Heart right ventricle (tissue), 16 donors: ENCODE measurements around the gene DAB2IP. TPM values are rescaled to one million over a fixed set of nuclear protein-coding genes. Genes with fewer than 3 reads are reported as not detected.

Source experiments
- ATAC-seq, 8 donors: fragments of 200-7000 bp; cut with Tn5 transposase; one replicate each; pipeline ENCODE4 v1.9.1; 2020; ENCODE audit warnings: mild to moderate bottlenecking in 8 of 8, moderate library complexity in 8 of 8, moderate number of reproducible peaks in 1 of 8
- DNase-seq, 2 donors: peaks; one replicate each; pipeline ENCODE4 v3.0.0-alpha.2; 2020
- H3K27ac ChIP-seq, 10 donors: fragments of 200-600 bp; sonication (generic) in 2 of 10; one replicate each; pipeline versions ENCODE4 v1.5.0 to v1.8.0; 2020 to 2022; ENCODE audit warnings: mild to moderate bottlenecking in 3 of 10
- H3K27me3 ChIP-seq, 7 donors: fragments of 200-600 bp; one replicate each; pipeline ENCODE4 v1.8.0; 2021 to 2022; ENCODE audit warnings: mild to moderate bottlenecking in 2 of 7
- H3K36me3 ChIP-seq, 9 donors: fragments of 200-600 bp; sonication (generic) in 1 of 9; one replicate each; pipeline versions ENCODE4 v1.5.0 to v1.8.0; 2020 to 2022; ENCODE audit warnings: mild to moderate bottlenecking in 2 of 9
- H3K4me1 ChIP-seq, 9 donors: fragments of 200-600 bp; sonication (generic) in 1 of 9; one replicate each; pipeline versions ENCODE4 v1.5.0 to v1.8.0; 2020 to 2022; ENCODE audit warnings: mild to moderate bottlenecking in 4 of 9
- H3K4me3 ChIP-seq, 10 donors: fragments of 200-600 bp; sonication (generic) in 2 of 10; one replicate each; pipeline versions ENCODE4 v1.5.0 to v1.8.0; 2020 to 2022; ENCODE audit warnings: mild to moderate bottlenecking in 7 of 10, moderate library complexity in 2 of 10
- H3K9me3 ChIP-seq, 11 donors: fragments of 200-600 bp in 10 of 11; sonication (generic) in 2 of 11; one replicate each; pipeline versions ENCODE4 v1.5.0 to v1.8.0; 2013 to 2022; ENCODE audit warnings: mild to moderate bottlenecking in 2 of 11, control low read depth in 1 of 11, moderate library complexity in 1 of 11
- WGBS, 2 donors: extraction: QIAGEN DNeasy Blood & Tissue Kit; methylation state at CpG; one replicate each; pipeline ENCODE4 v1.1.7; 2013; ENCODE audit warnings: inconsistent platforms in 1 of 2; 5-methylcytosine and 5-hydroxymethylcytosine counted together
- intact Hi-C, 10 donors: fragments of 100-400 bp; cut with DNase I; formaldehyde crosslinking; loops; one replicate each; pipeline versions ENCODE4 v1.11.1 to v1.14.2; 2022
- polyA plus RNA-seq, 2 donors: library from polyadenylated mRNA; stranded (reverse); fragments of 200-250 nt; gene quantifications; one replicate each; pipeline ENCODE4 v1.2.3, GENCODE V29; 2013
- total RNA-seq, 10 donors: library from RNA; stranded (reverse); fragmentation: NEBNext Ultra II Directional in 3 of 10; extraction: Animal tissue kit (Norgen Biotek cat#: 25700) in 3 of 10; gene quantifications; one replicate each; pipeline versions ENCODE4 v1.2.1 to v1.2.4, GENCODE V29; 2021 to 2023
- TF ChIP-seq, protein P1 (sequence below), 9 donors: fragments of 200-600 bp; sonication (generic) in 2 of 9; IDR thresholded peaks; one replicate each; pipeline versions ENCODE4 v1.5.0 to v1.8.0; 2021 to 2022; ENCODE audit warnings: antibody characterized with exemption in 9 of 9, mild to moderate bottlenecking in 5 of 9, moderate library complexity in 1 of 9
- donor health status: Arrhythmogenic right ventricular cardiomyopathy.
- donor health status: ischemic (EF 13 %, LVEDD 7.1; RV severe dilation, severe dysfunction).
- donor health status: healthy with polysubstance abuse.
- donor health status: DM: no; HTN: yes; CAD: no.
- donor health status: DM: no; HTN: no; CAD: no.
- donor health status: ischemic (EF 25% LVEDD 6.9; RV normal size, moderate dysfunction).
- donor health status: ischemic (EF 25% LVEDD 5.7; RV mildly dilated, moderate dysfunction).
- donor health status: healthy.
- donor health status: DM: yes; HTN: yes; CAD: no.
- donor health status: Ischemic cardiomyopathy.
- donor health status: ischemic (EF 35%, LVEDD 5.7; RV mildly dilated, moderate dysfunction).
- donor health status: nonischemic (EF 11% LVEDD 7.7; RV severe dilation, severe dysfunction).
- donor health status: DM: yes; HTN: yes; CAD: no.
- donor health status: PGD.
- donor health status: ischemic (EF 29% LVEDD 5.4; RV normal size, mild dysfunction).
- donor health status: nonischemic (EF 23%, LVEDD 6.1; RV moderate dilation, normal function).

The DAB2IP gene
- total and polyA plus RNA-seq, 12 donors, result 18.1 to 71.1 (median 52.8) TPM

DNA sequence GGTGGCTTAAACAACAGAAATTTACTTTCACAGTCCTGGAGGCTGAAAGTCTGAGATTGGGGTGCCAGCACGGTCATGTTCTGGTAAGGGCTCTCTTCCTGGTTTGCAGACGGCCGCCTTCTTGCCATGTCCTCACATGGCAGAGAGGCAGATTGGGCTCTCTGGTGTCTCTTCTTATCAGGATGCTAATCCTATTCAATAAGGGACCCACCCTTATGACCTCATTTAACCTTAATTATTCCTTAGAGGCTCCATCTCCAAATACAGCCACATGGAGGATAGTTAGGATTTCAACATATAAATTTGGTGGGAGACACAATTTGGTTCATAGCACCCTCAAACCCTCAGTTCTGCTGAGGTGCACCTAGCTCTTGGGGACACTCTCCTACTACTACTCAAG lies 180.4 kb downstream of the DAB2IP start:
- 98 to 99% methylated on average over 3 of the region's 3 CpGs for WGBS, 2 donors
- H3K4me3 ChIP-seq, result no peak overlapping the region
- no peaks in the 10 kb centered on the region for H3K27me3 ChIP-seq
- DNase-seq (no peak), ATAC-seq (no peak)
- H3K4me1 ChIP-seq, result no peaks in the 10 kb centered on the region
- intact Hi-C loops, result no loop called here
- TF ChIP-seq, protein P1, sequence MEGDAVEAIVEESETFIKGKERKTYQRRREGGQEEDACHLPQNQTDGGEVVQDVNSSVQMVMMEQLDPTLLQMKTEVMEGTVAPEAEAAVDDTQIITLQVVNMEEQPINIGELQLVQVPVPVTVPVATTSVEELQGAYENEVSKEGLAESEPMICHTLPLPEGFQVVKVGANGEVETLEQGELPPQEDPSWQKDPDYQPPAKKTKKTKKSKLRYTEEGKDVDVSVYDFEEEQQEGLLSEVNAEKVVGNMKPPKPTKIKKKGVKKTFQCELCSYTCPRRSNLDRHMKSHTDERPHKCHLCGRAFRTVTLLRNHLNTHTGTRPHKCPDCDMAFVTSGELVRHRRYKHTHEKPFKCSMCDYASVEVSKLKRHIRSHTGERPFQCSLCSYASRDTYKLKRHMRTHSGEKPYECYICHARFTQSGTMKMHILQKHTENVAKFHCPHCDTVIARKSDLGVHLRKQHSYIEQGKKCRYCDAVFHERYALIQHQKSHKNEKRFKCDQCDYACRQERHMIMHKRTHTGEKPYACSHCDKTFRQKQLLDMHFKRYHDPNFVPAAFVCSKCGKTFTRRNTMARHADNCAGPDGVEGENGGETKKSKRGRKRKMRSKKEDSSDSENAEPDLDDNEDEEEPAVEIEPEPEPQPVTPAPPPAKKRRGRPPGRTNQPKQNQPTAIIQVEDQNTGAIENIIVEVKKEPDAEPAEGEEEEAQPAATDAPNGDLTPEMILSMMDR (IDR thresholded peaks at IDR 0.05), result no peak
- no peaks in the 10 kb centered on the region for H3K9me3 ChIP-seq
- no peaks in the 10 kb centered on the region for H3K36me3 ChIP-seq
- H3K27ac ChIP-seq, result no peak overlapping the region

DNA sequence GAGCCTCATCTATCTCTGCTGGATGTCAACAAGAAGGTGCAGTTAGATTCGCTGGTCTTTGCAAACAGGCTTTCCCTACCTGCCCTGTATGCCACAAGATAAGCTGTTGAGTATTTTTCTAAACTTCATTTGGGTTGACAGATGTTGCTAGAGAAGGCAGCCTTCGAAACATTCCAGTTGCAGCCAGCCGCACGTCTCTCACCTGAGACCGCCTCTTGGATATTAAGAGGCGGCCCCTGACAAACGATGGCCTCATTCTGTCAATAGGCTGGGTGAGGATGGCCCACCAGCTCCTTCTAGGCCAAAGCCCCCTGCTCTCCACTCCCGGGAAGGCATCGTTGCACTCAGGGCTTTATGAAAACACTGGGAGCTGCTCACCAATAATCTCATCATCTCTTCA lies 181.6 kb downstream of the DAB2IP start:
- Histone ChIP-seq H3K9me3 (no peaks in the 10 kb centered on the region), H3K27me3 (no peaks in the 10 kb centered on the region), H3K4me3 (no peak overlapping the region), H3K36me3 (no peaks in the 10 kb centered on the region), H3K27ac (no peak overlapping the region), H3K4me1 (peaks cover 0 to 9% (median 4%) of the 10 kb centered on the region in 9 donors)
- WGBS, 2 donors, result 94 to 96% methylated on average over 9 of the region's 9 CpGs
- intact Hi-C loops, result no loop called here
- ATAC-seq, result no peak
- TF ChIP-seq, protein P1 (IDR thresholded peaks at IDR 0.05), result no peak
- no peak for DNase-seq

Other genes with a start within 250 kb of the DAB2IP start
- gene GGTA1, start 151.8 kb upstream of the DAB2IP start, total RNA-seq, result 10 to 100 TPM in 7 of 10 donors, 1 to 10 TPM in 3; 6.0 to 42.1 (median 13.9) TPM
- gene GGTA1, start 151.8 kb upstream of the DAB2IP start, polyA plus RNA-seq, result 10 to 100 TPM in 1 of 2 donors, 1 to 10 TPM in 1; 3.0 to 34.9 TPM